Measurements from ENCODE around the gene SIL1. TPM values are rescaled to one million over a fixed set of nuclear protein-coding genes. Genes with fewer than 3 reads are reported as not detected.
A peak's percentile ranks its signal among the peaks of the same experiment; 100 is the strongest.
"Not testable (repeated sequence)": the region's sequence is repeated elsewhere in the genome, so short reads cannot be mapped to it uniquely, and the experiment has no call there.

The SIL1 gene
- total RNA-seq, 4 donors from 2014 or later, result 17.4 to 122 (median 58.3) TPM

- H3K27ac ChIP-seq, result no peak overlapping the region
Measured at GRCh38 chr5:139079225-139079990, 118.8 kb downstream of the SIL1 start.

GRCh38 chr5:139078345-139078744 is 119.8 kb downstream of the SIL1 start:
- Histone ChIP-seq H3K27me3 (no peaks in the 10 kb centered on the region), H3K4me1 (peaks cover 4 to 11% of the 10 kb centered on the region in 2 donors), H3K36me3 (no peaks in the 10 kb centered on the region), H3K9me3 (no peaks in the 10 kb centered on the region), H3K27ac (no peak overlapping the region), H3K4me3 (no peak overlapping the region)
- intact Hi-C loops (cut with DNase I; ENCODE audit: low total_unique reads), result no loop called here
- TF ChIP-seq CTCF (IDR thresholded peaks at IDR 0.05), result no peak
- TF ChIP-seq POLR2A (IDR thresholded peaks at IDR 0.05), result no peak
- DNase-seq, result no peak

More at GRCh38 chr5:139079225-139079990, 118.8 kb downstream of the SIL1 start:
- no peak for TF ChIP-seq POLR2A (IDR thresholded peaks at IDR 0.05)
- Histone ChIP-seq H3K9me3 (no peaks in the 10 kb centered on the region), H3K4me1 (peaks cover 4 to 11% of the 10 kb centered on the region in 2 donors), H3K27me3 (no peaks in the 10 kb centered on the region), H3K36me3 (no peaks in the 10 kb centered on the region), H3K4me3 (no peak overlapping the region)
- intact Hi-C loops (cut with DNase I; ENCODE audit: low total_unique reads), result no loop called here
- no peak for DNase-seq

- H3K4me1 ChIP-seq, result peaks cover 4 to 11% of the 10 kb centered on the region in 2 donors
- H3K9me3 ChIP-seq, result no peaks in the 10 kb centered on the region
- no peaks in the 10 kb centered on the region for H3K36me3 ChIP-seq
- H3K4me3 ChIP-seq, result no peak overlapping the region
- no peaks in the 10 kb centered on the region for H3K27me3 ChIP-seq
- no peak overlapping the region for H3K27ac ChIP-seq
- intact Hi-C loops (cut with DNase I; ENCODE audit: low total_unique reads), result no loop called here
- no peak for DNase-seq
- TF ChIP-seq CTCF (IDR thresholded peaks at IDR 0.05) (no peak), POLR2A (IDR thresholded peaks at IDR 0.05) (no peak)
Measured at GRCh38 chr5:139077899-139078298, 120.3 kb downstream of the SIL1 start.

DNA sequence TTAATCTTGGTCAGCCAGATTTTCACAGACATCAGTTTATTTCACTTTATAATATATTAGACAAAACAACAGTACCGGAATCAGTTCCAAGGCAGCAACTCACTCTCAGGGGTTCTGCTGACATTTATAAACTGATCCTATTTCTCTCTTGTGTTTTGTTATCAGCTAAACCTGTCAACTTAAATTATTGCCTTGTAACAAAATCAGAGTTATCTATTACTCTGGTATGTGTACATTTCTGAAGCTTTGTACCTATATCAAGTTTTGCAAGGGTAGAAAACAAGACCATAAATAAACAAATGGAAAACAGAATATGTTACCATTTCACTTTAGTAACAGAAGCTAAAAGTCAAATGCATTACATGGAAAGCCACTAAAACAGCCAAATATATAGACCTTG is 122.1 kb downstream of the SIL1 start:
- TF ChIP-seq POLR2A (IDR thresholded peaks at IDR 0.05) (no peak), CTCF (IDR thresholded peaks at IDR 0.05) (no peak)
- H3K36me3 ChIP-seq, result no peaks in the 10 kb centered on the region
- H3K27ac ChIP-seq, result peak overlapping the region; percentile 60 to 65
- H3K4me1 ChIP-seq, result peaks cover 4 to 11% of the 10 kb centered on the region in 2 donors
- intact Hi-C loops (cut with DNase I; ENCODE audit: low total_unique reads), result no loop called here
- no peak for DNase-seq
- no peaks in the 10 kb centered on the region for H3K27me3 ChIP-seq
- H3K4me3 ChIP-seq, result no peak overlapping the region
- no peaks in the 10 kb centered on the region for H3K9me3 ChIP-seq

DNA sequence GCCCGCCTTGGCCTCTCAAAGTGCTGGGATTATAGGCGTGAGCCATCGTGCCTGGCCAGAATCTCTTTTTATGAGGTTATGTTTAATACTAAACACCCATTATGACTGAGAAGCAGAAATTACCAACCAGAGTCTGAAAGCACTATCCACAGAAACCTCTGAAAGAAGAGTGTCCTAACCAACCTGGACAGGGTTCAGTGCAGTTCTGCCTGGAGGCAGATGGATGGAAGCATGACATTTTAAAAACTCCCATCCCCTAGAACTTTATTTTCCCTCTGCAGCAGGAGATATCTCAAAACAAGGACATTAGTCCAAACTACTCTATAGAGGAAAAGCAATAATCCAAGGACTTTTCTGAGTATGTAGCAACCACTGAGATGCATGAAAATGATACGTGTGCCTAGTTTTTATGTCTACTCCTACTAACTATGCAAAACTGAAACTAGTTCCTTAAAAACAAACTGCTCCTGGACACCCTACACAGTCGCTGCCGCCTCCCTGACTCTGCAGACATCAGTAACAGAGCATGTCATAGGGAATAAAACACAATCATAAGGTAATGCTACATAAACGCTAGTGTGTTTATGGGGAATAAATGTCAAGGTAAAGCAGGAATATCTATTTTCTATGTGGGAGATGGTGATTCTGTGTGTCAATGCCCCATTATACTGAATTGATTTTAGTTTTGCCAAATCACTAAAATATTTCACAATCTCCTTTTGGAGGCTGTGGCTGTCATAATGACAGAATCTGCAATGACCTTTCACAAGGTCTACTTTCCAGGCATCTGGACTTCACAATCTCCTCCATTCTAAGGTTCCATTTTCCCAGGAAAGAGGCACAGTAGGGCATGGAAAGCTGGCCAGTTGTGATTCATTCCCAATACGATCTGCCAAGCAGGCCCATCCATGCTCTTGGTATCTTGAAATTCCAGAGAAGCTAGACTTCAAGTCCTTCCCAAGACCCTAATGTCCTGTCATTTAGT is 122.8 kb downstream of the SIL1 start:
- Histone ChIP-seq H3K36me3 (no peaks in the 10 kb centered on the region), H3K27me3 (no peaks in the 10 kb centered on the region), H3K4me1 (peaks cover 4 to 11% of the 10 kb centered on the region in 2 donors), H3K4me3 (peak overlapping the region in 1 of 2 donors; percentile 17), H3K27ac (peak overlapping the region; percentile 60 to 65), H3K9me3 (no peaks in the 10 kb centered on the region)
- DNase-seq, result no peak
- TF ChIP-seq CTCF (IDR thresholded peaks at IDR 0.05), result no peak
- TF ChIP-seq POLR2A (IDR thresholded peaks at IDR 0.05), result no peak
- intact Hi-C loops (cut with DNase I; ENCODE audit: low total_unique reads), result no loop called here

GRCh38 chr5:139073956-139074355 is 124.2 kb downstream of the SIL1 start:
- H3K4me3 ChIP-seq; DNase-seq; intact Hi-C loops (cut with DNase I; ENCODE audit: low total_unique reads); H3K36me3 ChIP-seq; H3K27me3 ChIP-seq; H3K27ac ChIP-seq; H3K9me3 ChIP-seq: not testable (repeated sequence)
- H3K4me1 ChIP-seq, result peaks cover 2 to 11% of the 10 kb centered on the region in 2 donors

All from uterus (tissue), 4 donors.